Glutamatergic neuron (in vitro differentiated cells): ENCODE measurements around the gene NKX1-1. TPM values are rescaled to one million over a fixed set of nuclear protein-coding genes. Genes with fewer than 3 reads are reported as not detected.

Experiments
- DNase-seq: peaks from one replicate; pipeline ENCODE4 v3.0.0; 2022
- H3K27ac Mint-ChIP-seq: one replicate; pipeline ENCODE4 v1.8.0; 2020; ENCODE audit warnings: mild to moderate bottlenecking, mixed read lengths, inconsistent platforms; ENCODE audit not compliant: unreplicated experiment
- H3K27me3 Mint-ChIP-seq: one replicate; pipeline ENCODE4 v1.8.0; 2020; ENCODE audit warnings: mild to moderate bottlenecking, moderate library complexity, mixed read lengths, inconsistent platforms; ENCODE audit not compliant: unreplicated experiment
- H3K36me3 Mint-ChIP-seq: one replicate; pipeline ENCODE4 v1.8.0; 2020; ENCODE audit warnings: mild to moderate bottlenecking, mixed read lengths, inconsistent platforms; ENCODE audit not compliant: unreplicated experiment
- H3K4me1 Mint-ChIP-seq: one replicate; pipeline ENCODE4 v1.8.0; 2020; ENCODE audit warnings: mild to moderate bottlenecking, low read depth, mixed read lengths, inconsistent platforms; ENCODE audit not compliant: unreplicated experiment
- H3K4me3 Mint-ChIP-seq: one replicate; pipeline ENCODE4 v1.8.0; 2020; ENCODE audit warnings: mild to moderate bottlenecking, mixed read lengths, inconsistent platforms; ENCODE audit not compliant: unreplicated experiment
- H3K9me3 Mint-ChIP-seq: one replicate; pipeline ENCODE4 v1.8.0; 2020; ENCODE audit warnings: mild to moderate bottlenecking, moderate library complexity, mixed read lengths, inconsistent platforms; ENCODE audit not compliant: unreplicated experiment
- total RNA-seq: library from RNA; stranded (reverse); fragmentation: NEBNext Ultra II Directional; extraction: Animal tissue kit (Norgen Biotek cat#: 25700); gene quantifications from one replicate; pipeline ENCODE4 v1.2.1, GENCODE V29; 2021; ENCODE audit not compliant: unreplicated experiment
- TF ChIP-seq, protein P1 (sequence below): fragments of 200-600 bp; sonication (generic); IDR thresholded peaks from one replicate; pipeline ENCODE4 v1.5.0; 2021; ENCODE audit not compliant: partially characterized antibody, unreplicated experiment

NKX1-1 gene
- total RNA-seq, 1 donor from 2014 or later = not detected

DNA sequence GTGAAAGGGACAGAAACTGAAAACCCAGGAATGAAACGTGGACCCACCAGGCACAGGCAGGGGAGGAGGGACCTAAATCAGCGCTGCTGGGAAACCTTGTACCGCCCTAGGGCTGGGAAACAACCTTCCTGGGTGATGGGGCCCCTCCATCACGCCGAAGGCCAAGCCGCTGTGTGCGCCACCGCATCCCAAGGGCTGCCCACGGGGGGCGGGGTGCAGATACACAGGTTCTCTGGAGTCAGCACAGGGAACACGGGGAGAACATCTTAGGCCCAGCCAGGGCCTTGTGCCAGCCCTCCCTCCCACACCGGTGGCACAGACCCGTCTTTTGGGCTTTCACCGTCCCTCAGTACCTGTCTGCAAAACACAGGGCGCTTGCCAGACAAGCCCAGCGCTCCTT is 46.3 kb downstream of the NKX1-1 start:
- H3K36me3 Mint-ChIP-seq = no peaks in the 10 kb centered on the region
- no peak overlapping the region for H3K27ac Mint-ChIP-seq
- H3K9me3 Mint-ChIP-seq = peaks cover 4% of the 10 kb centered on the region
- H3K27me3 Mint-ChIP-seq = no peaks in the 10 kb centered on the region
- TF ChIP-seq, protein P1, sequence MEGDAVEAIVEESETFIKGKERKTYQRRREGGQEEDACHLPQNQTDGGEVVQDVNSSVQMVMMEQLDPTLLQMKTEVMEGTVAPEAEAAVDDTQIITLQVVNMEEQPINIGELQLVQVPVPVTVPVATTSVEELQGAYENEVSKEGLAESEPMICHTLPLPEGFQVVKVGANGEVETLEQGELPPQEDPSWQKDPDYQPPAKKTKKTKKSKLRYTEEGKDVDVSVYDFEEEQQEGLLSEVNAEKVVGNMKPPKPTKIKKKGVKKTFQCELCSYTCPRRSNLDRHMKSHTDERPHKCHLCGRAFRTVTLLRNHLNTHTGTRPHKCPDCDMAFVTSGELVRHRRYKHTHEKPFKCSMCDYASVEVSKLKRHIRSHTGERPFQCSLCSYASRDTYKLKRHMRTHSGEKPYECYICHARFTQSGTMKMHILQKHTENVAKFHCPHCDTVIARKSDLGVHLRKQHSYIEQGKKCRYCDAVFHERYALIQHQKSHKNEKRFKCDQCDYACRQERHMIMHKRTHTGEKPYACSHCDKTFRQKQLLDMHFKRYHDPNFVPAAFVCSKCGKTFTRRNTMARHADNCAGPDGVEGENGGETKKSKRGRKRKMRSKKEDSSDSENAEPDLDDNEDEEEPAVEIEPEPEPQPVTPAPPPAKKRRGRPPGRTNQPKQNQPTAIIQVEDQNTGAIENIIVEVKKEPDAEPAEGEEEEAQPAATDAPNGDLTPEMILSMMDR = no peak
- H3K4me3 Mint-ChIP-seq = no peak overlapping the region
- peaks cover 21% of the 10 kb centered on the region for H3K4me1 Mint-ChIP-seq
- no peak for DNase-seq

DNA sequence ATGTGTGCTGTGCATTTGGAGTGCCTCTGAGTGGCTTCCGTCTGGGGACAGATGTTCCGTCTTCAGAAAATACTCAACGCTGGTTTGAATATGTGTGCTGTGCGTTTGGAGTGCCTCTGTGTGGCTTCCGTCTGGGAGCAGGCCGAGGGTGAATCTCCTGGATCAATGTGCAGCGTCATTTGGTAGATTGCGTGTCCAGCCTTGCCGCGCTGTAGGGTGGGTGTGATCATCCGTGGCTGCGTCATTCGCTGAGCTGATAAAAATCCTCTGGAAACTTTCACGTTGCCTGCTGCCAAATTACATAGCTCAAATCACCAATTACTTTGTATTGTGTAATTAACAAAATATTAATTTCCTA is 47.1 kb downstream of the NKX1-1 start:
- H3K4me3 Mint-ChIP-seq = peak overlapping the region; percentile 8
- TF ChIP-seq, protein P1 = no peak
- H3K9me3 Mint-ChIP-seq = peaks cover 4% of the 10 kb centered on the region
- H3K27ac Mint-ChIP-seq = peak overlapping the region; percentile 36
- no peaks in the 10 kb centered on the region for H3K27me3 Mint-ChIP-seq
- no peaks in the 10 kb centered on the region for H3K36me3 Mint-ChIP-seq
- H3K4me1 Mint-ChIP-seq = peaks cover 21% of the 10 kb centered on the region
- DNase-seq = no peak

DNA sequence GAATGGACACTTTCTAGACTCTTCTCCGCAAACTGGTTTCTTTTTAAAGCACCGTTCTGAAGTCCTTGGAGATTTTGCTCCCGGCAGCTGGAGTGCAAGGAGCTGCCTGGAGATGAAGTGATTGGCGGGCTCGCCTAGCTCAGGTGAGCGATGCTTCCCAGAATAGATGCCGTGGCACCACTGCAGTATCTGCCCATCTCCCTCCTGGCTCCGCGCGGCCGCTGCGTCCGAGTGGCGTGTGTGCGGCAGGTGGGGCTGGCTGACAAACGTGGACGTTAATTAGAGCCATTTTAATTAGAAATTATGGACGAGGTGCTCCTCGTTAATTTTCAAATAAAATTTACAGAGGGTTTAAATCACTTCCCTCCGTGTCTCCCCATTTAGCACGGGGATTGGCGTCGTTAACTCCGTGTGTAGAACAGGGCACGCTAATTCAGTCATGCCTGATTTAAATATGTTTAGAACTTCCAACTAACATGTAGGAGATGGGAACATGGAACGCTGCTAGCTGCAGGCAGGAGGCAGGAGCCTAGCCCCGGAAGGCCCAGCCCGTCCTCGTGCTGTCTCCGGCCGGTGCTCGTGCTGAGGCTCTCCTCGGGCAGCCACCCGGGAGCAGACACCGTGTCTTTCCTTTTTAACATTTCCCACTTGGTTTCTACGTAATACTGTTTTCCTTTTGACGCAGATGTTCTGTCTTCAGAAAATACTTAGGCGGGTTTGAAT is 47.7 kb downstream of the NKX1-1 start:
- no peaks in the 10 kb centered on the region for H3K36me3 Mint-ChIP-seq
- peaks cover 21% of the 10 kb centered on the region for H3K4me1 Mint-ChIP-seq
- H3K4me3 Mint-ChIP-seq = peak overlapping the region; percentile 8
- peaks cover 4% of the 10 kb centered on the region for H3K9me3 Mint-ChIP-seq
- H3K27ac Mint-ChIP-seq = peak overlapping the region; percentile 36
- TF ChIP-seq, protein P1 = no peak
- H3K27me3 Mint-ChIP-seq = no peaks in the 10 kb centered on the region
- DNase-seq = no peak

DNA sequence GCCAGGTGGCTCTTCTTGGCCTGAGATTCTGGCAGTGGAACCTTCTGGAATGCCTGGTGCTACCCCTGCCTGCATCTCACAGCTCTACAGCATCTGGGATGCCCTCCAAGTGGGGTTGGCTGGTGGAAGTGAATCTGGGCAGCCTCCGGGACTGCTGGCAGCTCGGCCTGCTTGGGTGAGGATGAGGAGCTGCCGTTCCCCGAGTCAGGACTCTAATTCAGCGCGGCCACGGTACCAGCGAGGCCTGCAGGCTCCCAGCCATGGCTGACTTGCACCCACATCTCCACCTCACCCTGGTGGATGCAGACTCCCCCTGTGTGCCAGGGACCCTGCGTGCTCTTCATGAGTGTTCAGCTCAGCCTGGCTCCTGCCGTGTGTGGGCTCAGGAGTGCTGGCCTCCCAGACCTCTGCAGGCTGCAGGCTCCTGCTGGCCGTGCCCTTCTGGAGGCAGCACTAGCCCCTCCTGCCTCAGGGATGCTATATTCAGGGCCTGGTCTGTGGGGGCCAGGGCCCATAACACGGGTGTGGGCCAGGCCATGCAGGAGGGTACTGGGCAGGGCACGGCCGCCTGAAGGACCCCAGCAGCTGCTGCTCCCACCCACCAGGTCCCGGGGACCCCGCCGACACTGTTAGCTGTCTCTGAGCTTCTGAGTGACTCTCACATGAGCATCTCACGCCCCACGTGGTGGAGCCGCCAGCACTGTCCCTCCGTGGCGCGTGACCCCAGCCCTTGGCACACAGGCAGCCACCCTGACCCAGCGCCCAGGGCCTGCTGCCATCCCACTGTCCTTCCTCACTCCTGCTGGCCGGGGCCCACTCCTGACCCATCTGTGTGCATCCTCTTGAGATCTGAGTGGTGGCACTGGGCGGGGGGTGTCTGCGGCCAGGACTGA is 48.6 kb downstream of the NKX1-1 start:
- Mint-ChIP-seq H3K27me3 (no peaks in the 10 kb centered on the region), H3K27ac (no peak overlapping the region), H3K4me3 (no peak overlapping the region), H3K4me1 (peaks cover 19% of the 10 kb centered on the region), H3K36me3 (no peaks in the 10 kb centered on the region), H3K9me3 (peaks cover 4% of the 10 kb centered on the region)
- no peak for DNase-seq
- TF ChIP-seq, protein P1 = no peak
